H1 (cell line): ENCODE measurements around the gene ATP1A1.

Experiments
- CBX5 ChIP-seq: fragments of 300-800, 300-1000 bp; sonication (generic); IDR thresholded peaks from 2 replicates; pipeline ENCODE4 v1.7.1; 2016; ENCODE audit warnings: antibody characterized with exemption, low read length, low read depth
- POLR2AphosphoS5 ChIP-seq: IDR thresholded peaks from 2 replicates; pipeline ENCODE4 v1.6.1; 2011; ENCODE audit warnings: low read depth, low read length
- RFX5 ChIP-seq: IDR thresholded peaks from 2 replicates; pipeline ENCODE4 v1.6.1; 2011; ENCODE audit warnings: low read depth, low read length, improper control_type of control experiment, borderline replicate concordance
- RXRA ChIP-seq: IDR thresholded peaks from 2 replicates; pipeline ENCODE4 v1.6.1; 2011; ENCODE audit warnings: low read depth, mild to moderate bottlenecking, low read length, moderate library complexity; ENCODE audit not compliant: insufficient read depth
- SP1 ChIP-seq: IDR thresholded peaks from 2 replicates; pipeline ENCODE4 v1.6.1; 2011; ENCODE audit warnings: low read depth, low read length
- TEAD4 ChIP-seq: IDR thresholded peaks from 2 replicates; pipeline ENCODE4 v1.6.1; 2012; ENCODE audit warnings: low read depth, low read length, inconsistent platforms, mixed read lengths
- TF ChIP-seq, protein P1 (sequence below), 3 experiments: IDR thresholded peaks; 1 replicate in 2 of 3; 2 replicates in 1 of 3; pipeline versions ENCODE4 v1.5.1 to v1.6.1; 2011; ENCODE audit warnings: low read length in 3 of 3, mild to moderate bottlenecking in 3 of 3, inconsistent platforms in 2 of 3, low read depth in 1 of 3, moderate library complexity in 1 of 3; ENCODE audit not compliant: insufficient read depth in 1 of 3; ENCODE audit errors: control extremely low read depth in 1 of 3

DNA sequence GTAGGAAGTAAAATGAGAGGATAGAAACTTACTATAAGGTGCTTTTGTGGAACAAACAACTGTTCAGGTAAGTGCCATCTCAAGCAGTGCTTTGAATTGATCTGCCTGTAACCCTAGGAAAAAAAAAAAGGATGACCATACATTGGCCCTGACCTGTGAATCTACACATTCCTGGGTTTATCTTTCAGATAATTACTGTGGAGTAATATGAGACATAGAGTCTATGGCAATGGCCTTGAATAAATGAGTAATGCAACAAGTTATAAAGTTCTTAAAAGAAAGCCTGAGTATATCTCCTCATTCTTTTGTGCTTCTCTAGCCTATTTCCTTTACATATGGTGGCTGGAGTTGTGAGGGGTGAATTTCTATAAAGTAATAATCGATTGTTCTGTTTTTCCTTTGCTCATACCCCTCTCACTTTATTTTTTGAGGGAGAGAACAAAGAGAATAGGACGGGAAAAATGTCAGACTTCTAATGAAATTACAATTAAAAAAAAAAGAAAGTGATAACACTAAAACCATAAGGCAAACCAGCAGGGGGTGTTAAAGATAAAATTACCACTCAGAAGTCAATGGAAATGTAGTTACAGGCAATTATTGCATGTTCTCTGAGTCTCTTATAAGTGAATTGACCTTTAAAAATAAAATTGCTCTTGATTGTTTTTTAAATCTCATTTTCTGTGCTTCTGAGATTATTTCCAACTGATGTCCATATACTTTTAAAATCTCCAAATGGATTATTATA, 12.4 kb upstream of the ATP1A1 start:
- no peak for TF ChIP-seq TEAD4
- no peak for TF ChIP-seq RFX5
- TF ChIP-seq, protein P1, sequence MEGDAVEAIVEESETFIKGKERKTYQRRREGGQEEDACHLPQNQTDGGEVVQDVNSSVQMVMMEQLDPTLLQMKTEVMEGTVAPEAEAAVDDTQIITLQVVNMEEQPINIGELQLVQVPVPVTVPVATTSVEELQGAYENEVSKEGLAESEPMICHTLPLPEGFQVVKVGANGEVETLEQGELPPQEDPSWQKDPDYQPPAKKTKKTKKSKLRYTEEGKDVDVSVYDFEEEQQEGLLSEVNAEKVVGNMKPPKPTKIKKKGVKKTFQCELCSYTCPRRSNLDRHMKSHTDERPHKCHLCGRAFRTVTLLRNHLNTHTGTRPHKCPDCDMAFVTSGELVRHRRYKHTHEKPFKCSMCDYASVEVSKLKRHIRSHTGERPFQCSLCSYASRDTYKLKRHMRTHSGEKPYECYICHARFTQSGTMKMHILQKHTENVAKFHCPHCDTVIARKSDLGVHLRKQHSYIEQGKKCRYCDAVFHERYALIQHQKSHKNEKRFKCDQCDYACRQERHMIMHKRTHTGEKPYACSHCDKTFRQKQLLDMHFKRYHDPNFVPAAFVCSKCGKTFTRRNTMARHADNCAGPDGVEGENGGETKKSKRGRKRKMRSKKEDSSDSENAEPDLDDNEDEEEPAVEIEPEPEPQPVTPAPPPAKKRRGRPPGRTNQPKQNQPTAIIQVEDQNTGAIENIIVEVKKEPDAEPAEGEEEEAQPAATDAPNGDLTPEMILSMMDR (IDR thresholded peaks at IDR 0.05; ENCODE audit: control extremely low read depth in 1 of 3, insufficient read depth in 1 of 3, low read depth in 1 of 3, low read length in 3 of 3) = no peak
- TF ChIP-seq POLR2AphosphoS5 = no peak
- no peak for TF ChIP-seq RXRA
- TF ChIP-seq SP1 = no peak
- TF ChIP-seq CBX5 = no peak
